Body of pancreas (tissue), 4 donors: ENCODE results near the gene LCLAT1. TPM values are rescaled to one million over a fixed set of nuclear protein-coding genes. Genes with fewer than 3 reads are reported as not detected.

Experiments used
- ATAC-seq: fragments of 150-250 bp; one replicate; pipeline ENCODE4 v1.9.1; 2016
- DNase-seq, 4 donors: peaks; one replicate each; pipeline ENCODE4 v3.0.0-alpha.2; 2019
- H3K27ac ChIP-seq, 4 donors: fragments of 200-600 bp; sonication (generic); 1 replicate in 3 of 4; 2 replicates in 1 of 4; pipeline versions ENCODE4 v1.5.1 to v1.6.1; 2016 to 2019; ENCODE audit warnings: mild to moderate bottlenecking in 1 of 4, mixed read lengths in 1 of 4, moderate library complexity in 1 of 4
- H3K27me3 ChIP-seq, 2 donors: fragments of 200-600 bp; sonication (generic); one replicate each; pipeline ENCODE4 v1.6.0; 2016; ENCODE audit warnings: mild to moderate bottlenecking in 1 of 2
- H3K36me3 ChIP-seq, 2 donors: fragments of 200-600 bp; sonication (generic); replicated peaks in 1 of 2; 2 replicates each; pipeline ENCODE4 v1.5.1; 2016; ENCODE audit warnings: low read depth in 2 of 2; ENCODE audit not compliant: insufficient read depth in 1 of 2
- H3K4me1 ChIP-seq: fragments of 200-600 bp; sonication (generic); one replicate; pipeline ENCODE4 v1.6.0; 2016
- H3K4me3 ChIP-seq, 2 donors: fragments of 200-600 bp; sonication (generic); 1 replicate in 1 of 2; 2 replicates in 1 of 2; pipeline ENCODE4 v1.5.1; 2016 to 2019
- H3K9me3 ChIP-seq, 3 donors: fragments of 200-600 bp; sonication (generic); 1 replicate in 2 of 3; 2 replicates in 1 of 3; pipeline ENCODE4 v1.5.1; 2016
- CTCF ChIP-seq, 7 experiments: fragments of 450-650 bp in 4 of 7; fragments of 200-600 bp in 3 of 7; sonication (generic) in 3 of 7; IDR thresholded peaks; one replicate each; pipeline ENCODE4 v1.5.1; 2016 to 2019; ENCODE audit warnings: antibody characterized with exemption in 7 of 7
- POLR2A ChIP-seq, 3 donors: fragments of 450-650 bp; IDR thresholded peaks; one replicate each; pipeline ENCODE4 v1.6.1; 2016; ENCODE audit warnings: antibody characterized with exemption in 3 of 3, mild to moderate bottlenecking in 2 of 3
- WGBS, 2 donors: methylation state at CpG; one replicate each; pipeline ENCODE4 v1.1.5; 2017; 5-methylcytosine and 5-hydroxymethylcytosine counted together
- intact Hi-C: fragments of 100-400 bp; cut with DNase I; formaldehyde crosslinking; loops from one replicate; pipeline ENCODE4 v1.15.1; 2023
- total RNA-seq, 2 donors: library from RNA; depleted of rRNA; stranded (reverse); fragments of >200 nt; gene quantifications; one replicate each; pipeline ENCODE4 v1.1.0, GENCODE V29; 2016

Gene LCLAT1
- total RNA-seq, 2 donors from 2014 or later: 13.7 to 19.4 TPM

- no peaks in the 10 kb centered on the region for H3K36me3 ChIP-seq
- no peaks in the 10 kb centered on the region for H3K9me3 ChIP-seq
- no peaks in the 10 kb centered on the region for H3K27me3 ChIP-seq
- ATAC-seq (no peak), DNase-seq (no peak)
- no peak overlapping the region for H3K4me3 ChIP-seq
- H3K4me1 ChIP-seq: no peaks in the 10 kb centered on the region
- H3K27ac ChIP-seq: no peak overlapping the region
- TF ChIP-seq POLR2A (IDR thresholded peaks at IDR 0.05) (no peak), CTCF (IDR thresholded peaks at IDR 0.05) (no peak)
- 68 to 76% methylated on average over 3 of the region's 3 CpGs for WGBS, 2 donors
- intact Hi-C loops: no loop called here
These were observed 178.7 kb downstream of the LCLAT1 start for GRCh38 chr2:30625701-30626100.

GRCh38 chr2:30626397-30626796 is 179.4 kb downstream of the LCLAT1 start:
- ATAC-seq (no peak), DNase-seq (no peak)
- Histone ChIP-seq H3K4me3 (no peak overlapping the region), H3K27ac (no peak overlapping the region), H3K9me3 (no peaks in the 10 kb centered on the region), H3K27me3 (no peaks in the 10 kb centered on the region), H3K4me1 (no peaks in the 10 kb centered on the region), H3K36me3 (no peaks in the 10 kb centered on the region)
- TF ChIP-seq CTCF (IDR thresholded peaks at IDR 0.05) (no peak), POLR2A (IDR thresholded peaks at IDR 0.05) (no peak)
- intact Hi-C loops: no loop called here
- WGBS, 2 donors: 57 to 93% methylated on average over 2 of the region's 2 CpGs

GRCh38 chr2:30627151-30627550 is 180.1 kb downstream of the LCLAT1 start:
- intact Hi-C loops: no loop called here
- H3K4me3 ChIP-seq: no peak overlapping the region
- H3K4me1 ChIP-seq: no peaks in the 10 kb centered on the region
- ATAC-seq (no peak), DNase-seq (no peak)
- 93 to 95% methylated on average over 8 of the region's 8 CpGs for WGBS, 2 donors
- no peak for TF ChIP-seq POLR2A (IDR thresholded peaks at IDR 0.05)
- no peak for TF ChIP-seq CTCF (IDR thresholded peaks at IDR 0.05)
- H3K27ac ChIP-seq: no peak overlapping the region
- H3K27me3 ChIP-seq: no peaks in the 10 kb centered on the region
- no peaks in the 10 kb centered on the region for H3K36me3 ChIP-seq
- no peaks in the 10 kb centered on the region for H3K9me3 ChIP-seq

GRCh38 chr2:30628341-30628740 is 181.3 kb downstream of the LCLAT1 start:
- ATAC-seq: no peak

More at GRCh38 chr2:30628341-30628740, 181.3 kb downstream of the LCLAT1 start:
- Histone ChIP-seq H3K9me3 (no peaks in the 10 kb centered on the region), H3K27ac (no peak overlapping the region), H3K4me3 (no peak overlapping the region), H3K27me3 (no peaks in the 10 kb centered on the region), H3K4me1 (no peaks in the 10 kb centered on the region), H3K36me3 (no peaks in the 10 kb centered on the region)
- WGBS, 2 donors: 94 to 100% methylated on average over 2 of the region's 2 CpGs
- intact Hi-C loops: no loop called here
- no peak for DNase-seq
- TF ChIP-seq POLR2A (IDR thresholded peaks at IDR 0.05): no peak
- no peak for TF ChIP-seq CTCF (IDR thresholded peaks at IDR 0.05)
